ENCODE results near the gene SCN7A.

DNA sequence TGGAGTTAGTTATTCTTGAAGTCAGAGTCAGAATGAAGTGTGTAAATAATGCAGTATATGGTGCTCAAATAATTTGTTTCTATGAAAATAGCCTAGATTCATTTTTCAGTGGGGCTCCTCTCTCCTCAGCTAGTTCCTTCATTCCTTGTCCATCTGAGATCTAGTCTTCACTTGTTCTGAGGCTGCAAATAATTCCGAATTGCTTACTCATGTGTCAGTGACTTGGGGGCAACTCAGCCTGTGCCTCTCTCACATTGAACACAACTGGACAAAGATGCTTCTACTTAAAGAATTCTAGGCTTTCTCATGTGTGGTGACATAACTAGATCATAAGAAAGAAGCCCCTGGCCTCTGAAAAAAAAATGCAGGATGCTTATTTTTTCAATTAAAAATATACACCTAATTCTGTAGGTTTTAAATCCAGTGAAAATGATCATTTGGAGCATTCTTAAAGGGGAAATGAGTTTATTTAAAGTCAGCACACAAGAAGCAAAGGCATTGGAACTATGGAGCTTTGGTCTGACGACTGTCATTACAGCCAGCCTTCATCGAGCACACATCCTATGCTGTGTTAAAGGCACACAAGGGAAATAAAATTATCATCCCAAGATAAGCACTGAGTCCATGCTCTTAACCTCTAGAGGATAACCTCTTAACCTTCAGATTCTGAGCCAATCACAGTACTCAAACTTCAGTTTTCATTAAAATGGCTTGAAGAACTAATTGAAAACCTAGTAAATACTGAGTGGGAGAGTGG, 24.8 kb upstream of the SCN7A start:
- TF ChIP-seq CTCF (IDR thresholded peaks at IDR 0.05; ENCODE audit: insufficient read depth, low read length, poor library complexity, severe bottlenecking) (no peak), EZH2phosphoT487 (conservative IDR thresholded peaks at IDR 0.05; ENCODE audit: low read length) (no peak)
